H1 (cell line): ENCODE results near the gene MTHFS. TPM values are rescaled to one million over a fixed set of nuclear protein-coding genes. Genes with fewer than 3 reads are reported as not detected.

Experiments used
- CHD2 ChIP-seq: IDR thresholded peaks from 2 replicates; pipeline ENCODE4 v1.6.1; 2012; ENCODE audit warnings: low read length, improper control_type of control experiment
- EP300 ChIP-seq, 2 experiments: IDR thresholded peaks; 1 replicate in 1 of 2; 2 replicates in 1 of 2; pipeline ENCODE4 v1.6.1; 2011 to 2012; ENCODE audit warnings: low read depth in 2 of 2, low read length in 2 of 2, mild to moderate bottlenecking in 2 of 2, borderline replicate concordance in 1 of 2, inconsistent platforms in 1 of 2, moderate library complexity in 1 of 2
- GABPA ChIP-seq: IDR thresholded peaks from 2 replicates; pipeline ENCODE4 v1.6.1; 2011; ENCODE audit warnings: mild to moderate bottlenecking, low read length, moderate library complexity, borderline replicate concordance; ENCODE audit not compliant: insufficient read depth
- MAFK ChIP-seq: IDR thresholded peaks from 2 replicates; pipeline ENCODE4 v1.6.1; 2012; ENCODE audit warnings: low read depth, mild to moderate bottlenecking, improper control_type of control experiment, low read length
- polyA plus RNA-seq, 7 experiments: library from polyadenylated mRNA; depleted of rRNA in 3 of 7; stranded (reverse) in 5 of 7; unstranded in 2 of 7; fragments of >200 nt in 5 of 7; fragments of 200-250 nt in 2 of 7; gene quantifications; 1 replicate in 5 of 7; 2 replicates in 1 of 7; 4 replicates in 1 of 7; pipeline versions ENCODE4 v1.2.1 to v1.2.3, GENCODE V29; 2011 to 2013; ENCODE audit warnings: missing spikeins in 2 of 7, mixed read lengths in 2 of 7
- total RNA-seq: library from RNA; stranded (reverse); fragmentation: NEBNext Ultra II Directional; extraction: Animal tissue kit (Norgen Biotek cat#: 25700); gene quantifications from 2 replicates; pipeline ENCODE4 v1.2.1, GENCODE V29; 2021

Gene MTHFS
- total and polyA plus RNA-seq, 2 of the 8 experiments (the other 6 are each of a cell fraction or from before 2014, with no cell fraction given): 27.3 to 37.2 TPM

- TF ChIP-seq CHD2 (no peak), MAFK (no peak), EP300 (IDR thresholded peaks at IDR 0.05; ENCODE audit: borderline replicate concordance in 1 of 2, low read depth in 2 of 2, low read length in 2 of 2) (no peak), GABPA (no peak)
Measured at GRCh38 chr15:79884204-79884596, 12.6 kb downstream of the MTHFS start (continued).
